ENCODE measurements around the gene SLC30A10. TPM values are rescaled to one million over a fixed set of nuclear protein-coding genes. Genes with fewer than 3 reads are reported as not detected.

SLC30A10 gene
- not detected in 2 replicates for total RNA-seq

DNA sequence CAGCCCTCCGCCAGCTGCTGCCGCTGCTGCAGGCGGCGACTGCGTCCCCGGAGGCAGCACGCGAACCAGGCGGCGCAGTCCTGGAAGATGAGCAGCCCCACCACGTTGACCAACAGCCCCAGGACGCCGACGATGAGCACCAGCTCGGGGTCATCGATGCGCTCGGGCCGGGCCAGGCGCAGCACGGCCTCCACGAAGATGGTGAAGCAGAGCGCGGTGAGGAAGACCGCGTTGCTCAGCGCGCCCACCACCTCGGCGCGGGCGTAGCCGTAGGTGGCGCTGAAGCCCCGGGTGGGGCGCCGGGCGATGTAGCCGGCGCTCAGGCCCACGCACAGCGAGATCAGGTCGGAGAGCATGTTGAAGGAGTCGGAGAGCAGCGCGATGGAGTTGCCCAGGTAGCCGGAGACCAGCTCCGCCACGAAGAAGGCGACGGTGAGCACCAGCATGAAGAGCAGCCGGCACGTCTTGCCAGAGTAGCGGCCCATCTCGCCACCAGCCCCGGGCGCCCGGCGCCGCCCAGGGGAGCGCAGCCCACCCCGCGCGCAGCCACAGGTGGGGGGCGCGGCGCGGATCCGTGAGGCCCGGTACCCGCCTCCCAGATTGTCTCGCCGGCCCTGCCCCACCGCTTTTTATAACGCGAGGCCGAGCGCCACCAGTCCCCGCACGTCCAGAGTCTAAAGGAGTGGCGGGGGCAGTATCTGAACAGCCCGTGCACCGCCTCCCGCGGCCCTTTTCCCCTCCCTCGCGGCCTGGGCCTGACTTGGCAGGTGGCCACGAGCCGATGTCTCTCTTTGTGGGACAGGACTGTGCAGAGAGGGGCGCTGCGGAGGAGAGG, at the start of gene SLC30A10:
TSS of gene SLC30A10 (minus strand) at position 602 of the 835 bp plus-strand sequence. CDS start at position 485, 117 bp downstream.

Other genes with a start within 250 kb of the SLC30A10 start
- 191 and 235 TPM in 2 replicates for gene EPRS1, start 117.9 kb upstream of the SLC30A10 start, total RNA-seq
- gene BPNT1, start 161.2 kb upstream of the SLC30A10 start, total RNA-seq: 15.4 and 16.1 TPM in 2 replicates
- gene IARS2, start 165.6 kb upstream of the SLC30A10 start, total RNA-seq: 77.9 and 97.7 TPM in 2 replicates

All from smooth muscle cell of bladder (primary cell).